Right atrium auricular region (tissue), 2 donors: ENCODE data around the gene AATK. TPM values are rescaled to one million over a fixed set of nuclear protein-coding genes. Genes with fewer than 3 reads are reported as not detected.

Source experiments
- DNase-seq: peaks from one replicate; pipeline ENCODE4 v3.0.0-alpha.2; 2019; ENCODE audit warnings: low spot score
- H3K27ac ChIP-seq, 2 donors: fragments of 200-600 bp; sonication (generic); 1 replicate in 1 of 2; 2 replicates in 1 of 2; pipeline ENCODE4 v1.5.1; 2016 to 2019
- H3K27me3 ChIP-seq, 2 donors: fragments of 200-600 bp; sonication (generic); one replicate each; pipeline versions ENCODE4 v1.5.1 to v1.6.0; 2017 to 2019
- H3K36me3 ChIP-seq: fragments of 200-600 bp; sonication (generic); one replicate; pipeline ENCODE4 v1.5.1; 2016
- H3K4me1 ChIP-seq, 2 donors: fragments of 200-600 bp; sonication (generic); one replicate each; pipeline versions ENCODE4 v1.5.1 to v1.6.0; 2017 to 2019
- H3K4me3 ChIP-seq, 2 donors: fragments of 200-600 bp; sonication (generic); 1 replicate in 1 of 2; 2 replicates in 1 of 2; pipeline ENCODE4 v1.5.1; 2017 to 2019; ENCODE audit warnings: mild to moderate bottlenecking in 1 of 2, moderate library complexity in 1 of 2
- H3K9me3 ChIP-seq, 2 donors: fragments of 200-600 bp; sonication (generic); one replicate each; pipeline ENCODE4 v1.5.1; 2019
- CTCF ChIP-seq, 2 donors: fragments of 200-600 bp; sonication (generic); IDR thresholded peaks; one replicate each; pipeline ENCODE4 v1.5.1; 2019; ENCODE audit warnings: antibody characterized with exemption in 2 of 2
- total RNA-seq, 2 donors: library from RNA; depleted of rRNA; stranded (reverse); fragments of >200 nt; gene quantifications; one replicate each; pipeline ENCODE4 v1.1.0, GENCODE V29; 2016

The AATK gene
- total RNA-seq, 2 donors from 2014 or later = 5.4 to 6.5 TPM

GRCh38 chr17:81132770-81133723 is 33.0 kb downstream of the AATK start:
- H3K36me3 ChIP-seq = no peaks in the 10 kb centered on the region
- H3K27me3 ChIP-seq = no peaks in the 10 kb centered on the region
- no peak for TF ChIP-seq CTCF (IDR thresholded peaks at IDR 0.05)
- no peaks in the 10 kb centered on the region for H3K9me3 ChIP-seq
- no peak overlapping the region for H3K4me3 ChIP-seq
- H3K27ac ChIP-seq = no peak overlapping the region
- no peaks in the 10 kb centered on the region for H3K4me1 ChIP-seq
- DNase-seq = no peak

- TF ChIP-seq CTCF (IDR thresholded peaks at IDR 0.05) = no peak
- Histone ChIP-seq H3K4me1 (no peaks in the 10 kb centered on the region), H3K36me3 (no peaks in the 10 kb centered on the region), H3K9me3 (no peaks in the 10 kb centered on the region), H3K27ac (no peak overlapping the region), H3K4me3 (no peak overlapping the region), H3K27me3 (no peaks in the 10 kb centered on the region)
- no peak for DNase-seq
Observed at GRCh38 chr17:81132197-81132540, 33.9 kb downstream of the AATK start.

GRCh38 chr17:81131486-81132196 is 34.4 kb downstream of the AATK start:
- no peak overlapping the region for H3K4me3 ChIP-seq
- H3K9me3 ChIP-seq = no peaks in the 10 kb centered on the region
- no peaks in the 10 kb centered on the region for H3K36me3 ChIP-seq
- no peak overlapping the region for H3K27ac ChIP-seq
- H3K27me3 ChIP-seq = no peaks in the 10 kb centered on the region
- no peak for DNase-seq
- H3K4me1 ChIP-seq = no peaks in the 10 kb centered on the region
- TF ChIP-seq CTCF (IDR thresholded peaks at IDR 0.05) = no peak

- TF ChIP-seq CTCF (IDR thresholded peaks at IDR 0.05) = no peak
- Histone ChIP-seq H3K4me3 (no peak overlapping the region), H3K27ac (no peak overlapping the region), H3K9me3 (no peaks in the 10 kb centered on the region), H3K27me3 (no peaks in the 10 kb centered on the region), H3K4me1 (peaks cover 0 to 5% of the 10 kb centered on the region in 2 donors), H3K36me3 (no peaks in the 10 kb centered on the region)
- no peak for DNase-seq
Observed at GRCh38 chr17:81130385-81131361, 35.3 kb downstream of the AATK start.

- H3K4me3 ChIP-seq = no peak overlapping the region
- H3K9me3 ChIP-seq = no peaks in the 10 kb centered on the region
- H3K36me3 ChIP-seq = no peaks in the 10 kb centered on the region
- peaks cover 0 to 11% of the 10 kb centered on the region in 2 donors for H3K4me1 ChIP-seq
- no peak for DNase-seq
- no peak overlapping the region for H3K27ac ChIP-seq
- H3K27me3 ChIP-seq = no peaks in the 10 kb centered on the region
- TF ChIP-seq CTCF (IDR thresholded peaks at IDR 0.05) = no peak
Observed at GRCh38 chr17:81129711-81130367, 36.2 kb downstream of the AATK start.
